H1 (cell line): Measurements from ENCODE around the gene ZFAND6. TPM values are rescaled to one million over a fixed set of nuclear protein-coding genes. Genes with fewer than 3 reads are reported as not detected.

Source experiments
- CTCF ChIA-PET: fragments of 300-600 bp; sonication (Branson Sonifier 250); formaldehyde crosslinking; loops from one replicate; lab custom pipeline; 2021; ENCODE audit not compliant: partially characterized antibody; lab: Charles Lee
- POLR2A ChIA-PET: fragments of 300-600 bp; sonication (Branson Sonifier 250); formaldehyde crosslinking; loops from one replicate; lab custom pipeline; 2021; ENCODE audit warnings: inconsistent platforms; ENCODE audit not compliant: partially characterized antibody; lab: Charles Lee
- DNase-seq, 2 experiments: peaks; one replicate each; pipeline versions ENCODE4 v3.0.0 to v3.0.0-alpha.2; 2010 to 2022; ENCODE audit warnings: low spot score in 2 of 2, low read depth in 1 of 2, mixed read lengths in 1 of 2
- FAIRE-seq: peaks from 2 replicates; lab custom pipeline; 2011; peaks lifted over from hg19 to GRCh38; lab: Jason Lieb, UNC
- H2AFZ ChIP-seq: 2 replicates; pipeline ENCODE4 v1.8.1; 2012; ENCODE audit warnings: low read length, inconsistent platforms
- H2AK5ac ChIP-seq: 2 replicates; pipeline ENCODE4 v1.6.1; 2013; ENCODE audit warnings: low read depth, low read length
- H2BK120ac ChIP-seq: replicated peaks from 2 replicates; pipeline ENCODE3; 2013; ENCODE audit warnings: low read depth, low read length, inconsistent platforms
- H2BK12ac ChIP-seq: 2 replicates; pipeline ENCODE4 v1.6.1; 2013; ENCODE audit warnings: low read depth, low read length
- H2BK15ac ChIP-seq: 2 replicates; pipeline ENCODE4 v1.6.1; 2013; ENCODE audit warnings: low read length
- H2BK20ac ChIP-seq: 2 replicates; pipeline ENCODE4 v1.6.1; 2013; ENCODE audit warnings: low read length
- H2BK5ac ChIP-seq: 2 replicates; pipeline ENCODE4 v1.6.1; 2013; ENCODE audit warnings: low read depth, low read length
- H3K14ac ChIP-seq: 2 replicates; pipeline ENCODE4 v1.6.1; 2013; ENCODE audit warnings: inconsistent platforms; ENCODE audit not compliant: insufficient read length
- H3K18ac ChIP-seq: 2 replicates; pipeline ENCODE4 v1.6.1; 2013; ENCODE audit warnings: low read length; ENCODE audit errors: extremely low read depth
- H3K23ac ChIP-seq: 2 replicates; pipeline ENCODE4 v1.6.1; 2013; ENCODE audit warnings: inconsistent platforms; ENCODE audit not compliant: insufficient read length
- H3K23me2 ChIP-seq: 2 replicates; pipeline ENCODE4 v1.6.1; 2013; ENCODE audit warnings: low read depth, low read length
- H3K27ac ChIP-seq: 2 replicates; pipeline ENCODE4 v1.6.1; 2011; ENCODE audit warnings: low read depth, low read length, inconsistent platforms
- H3K27me3 ChIP-seq, 4 experiments: replicated peaks in 1 of 4; 1 replicate in 1 of 4; 2 replicates in 3 of 4; pipeline versions ENCODE4 v1.6.1 to v1.8.1; 2011 to 2013; ENCODE audit warnings: low read length in 3 of 4, mild to moderate bottlenecking in 3 of 4, inconsistent platforms in 2 of 4, mixed read lengths in 2 of 4, moderate library complexity in 1 of 4; ENCODE audit not compliant: control insufficient read depth in 3 of 4, insufficient read depth in 3 of 4; ENCODE audit errors: extremely low read depth in 1 of 4
- H3K36me3 ChIP-seq, 4 experiments: 2 replicates each; pipeline versions ENCODE4 v1.6.1 to v1.8.1; 2011 to 2013; ENCODE audit warnings: mild to moderate bottlenecking in 4 of 4, low read length in 3 of 4, moderate library complexity in 2 of 4, control low read depth in 1 of 4, inconsistent platforms in 1 of 4; ENCODE audit not compliant: insufficient read depth in 4 of 4, control insufficient read depth in 2 of 4
- H3K4ac ChIP-seq: replicated peaks from 2 replicates; pipeline ENCODE3; 2013; ENCODE audit warnings: low read length, low read depth, mixed read lengths, inconsistent platforms; ENCODE audit not compliant: insufficient read length
- H3K4me1 ChIP-seq, 4 experiments: replicated peaks in 1 of 4; 1 replicate in 1 of 4; 2 replicates in 3 of 4; pipeline versions ENCODE4 v1.6.1 to v1.8.1; 2011 to 2013; ENCODE audit warnings: low read length in 3 of 4, inconsistent platforms in 2 of 4, mixed read lengths in 1 of 4; ENCODE audit not compliant: insufficient read depth in 4 of 4, control insufficient read depth in 3 of 4
- H3K4me2 ChIP-seq, 2 experiments: 2 replicates each; pipeline versions ENCODE4 v1.6.1 to v1.8.1; 2011 to 2013; ENCODE audit warnings: low read depth in 2 of 2, low read length in 2 of 2, control low read depth in 1 of 2, inconsistent platforms in 1 of 2, mild to moderate bottlenecking in 1 of 2; ENCODE audit not compliant: insufficient read depth in 1 of 2
- H3K4me3 ChIP-seq, 4 experiments: fragments of 200-600, 300-600 bp in 1 of 4; sonication (generic), shearing (Covaris generic), sonication (Bioruptor Twin) in 1 of 4; 2 replicates each; pipeline versions ENCODE4 v1.5.1 to v1.8.1; 2011 to 2016; ENCODE audit warnings: low read length in 4 of 4, low read depth in 3 of 4, control low read depth in 2 of 4, inconsistent platforms in 2 of 4, mild to moderate bottlenecking in 2 of 4, mixed read lengths in 1 of 4, moderate library complexity in 1 of 4; ENCODE audit not compliant: insufficient read depth in 2 of 4; ENCODE audit errors: extremely low read depth in 1 of 4
- H3K56ac ChIP-seq: replicated peaks from 2 replicates; pipeline ENCODE3; 2013; ENCODE audit warnings: low read depth, mild to moderate bottlenecking, mixed read lengths, low read length, inconsistent platforms; ENCODE audit not compliant: insufficient read length
- H3K79me1 ChIP-seq: 2 replicates; pipeline ENCODE4 v1.6.1; 2013; ENCODE audit warnings: low read depth, low read length, control low read depth
- H3K79me2 ChIP-seq, 2 experiments: 2 replicates each; pipeline versions ENCODE4 v1.6.1 to v1.8.1; 2012 to 2013; ENCODE audit warnings: low read length in 2 of 2, mild to moderate bottlenecking in 2 of 2, inconsistent platforms in 1 of 2; ENCODE audit not compliant: insufficient read depth in 2 of 2, control insufficient read depth in 1 of 2
- H3K9ac ChIP-seq, 4 experiments: replicated peaks in 1 of 4; 1 replicate in 1 of 4; 2 replicates in 3 of 4; pipeline versions ENCODE4 v1.6.1 to v1.8.1; 2011 to 2013; ENCODE audit warnings: low read depth in 3 of 4, low read length in 3 of 4, control low read depth in 2 of 4, mild to moderate bottlenecking in 2 of 4, moderate library complexity in 2 of 4, inconsistent platforms in 1 of 4; ENCODE audit errors: extremely low read depth in 1 of 4
- H3K9me3 ChIP-seq, 2 experiments: 2 replicates each; pipeline versions ENCODE4 v1.6.1 to v1.8.1; 2012 to 2013; ENCODE audit warnings: mild to moderate bottlenecking in 2 of 2, moderate library complexity in 2 of 2, control low read depth in 1 of 2, inconsistent platforms in 1 of 2, low read depth in 1 of 2, low read length in 1 of 2, mixed read lengths in 1 of 2; ENCODE audit not compliant: insufficient read depth in 2 of 2
- H4K20me1 ChIP-seq, 2 experiments: replicated peaks in 1 of 2; 2 replicates each; pipeline versions ENCODE3 to v1.8.1; 2011 to 2013; ENCODE audit warnings: inconsistent platforms in 2 of 2, low read length in 2 of 2, mild to moderate bottlenecking in 1 of 2; ENCODE audit not compliant: insufficient read depth in 2 of 2, control insufficient read depth in 1 of 2
- H4K5ac ChIP-seq: 2 replicates; pipeline ENCODE4 v1.6.1; 2013; ENCODE audit warnings: low read length, low read depth, mixed read lengths, inconsistent platforms; ENCODE audit not compliant: insufficient read length
- H4K8ac ChIP-seq: 2 replicates; pipeline ENCODE4 v1.8.0; 2013; ENCODE audit warnings: mild to moderate bottlenecking, moderate library complexity, low read length, inconsistent platforms; ENCODE audit not compliant: insufficient read depth; ENCODE audit errors: extremely low read depth
- H4K91ac ChIP-seq: replicated peaks from 2 replicates; pipeline ENCODE3; 2013; ENCODE audit warnings: low read length, mixed read lengths, inconsistent platforms; ENCODE audit not compliant: insufficient read length
- BCL11A ChIP-seq, 2 experiments: IDR thresholded peaks; one replicate each; pipeline ENCODE4 v1.6.1; 2011; ENCODE audit warnings: low read depth in 2 of 2, low read length in 2 of 2, mild to moderate bottlenecking in 2 of 2
- BRCA1 ChIP-seq: IDR thresholded peaks from 2 replicates; pipeline ENCODE4 v1.6.1; 2012; ENCODE audit warnings: low read depth, low read length, improper control_type of control experiment
- CEBPB ChIP-seq: IDR thresholded peaks from 2 replicates; pipeline ENCODE4 v1.6.1; 2012; ENCODE audit warnings: low read depth, low read length
- CREB1 ChIP-seq: IDR thresholded peaks from 2 replicates; pipeline ENCODE4 v1.6.1; 2012; ENCODE audit warnings: inconsistent platforms
- EZH2 ChIP-seq: fragments of 200-600 bp; sonication (generic); IDR thresholded peaks from 2 replicates; pipeline ENCODE4 v1.7.1; 2012; ENCODE audit warnings: low read depth, mild to moderate bottlenecking, moderate library complexity, low read length, inconsistent platforms; ENCODE audit not compliant: severe bottlenecking
- JUN ChIP-seq: IDR thresholded peaks from 2 replicates; pipeline ENCODE4 v1.6.1; 2011; ENCODE audit warnings: low read depth, mild to moderate bottlenecking, improper control_type of control experiment, low read length
- POLR2AphosphoS5 ChIP-seq: IDR thresholded peaks from 2 replicates; pipeline ENCODE4 v1.6.1; 2011; ENCODE audit warnings: low read depth, low read length
- POU5F1 ChIP-seq: IDR thresholded peaks from 2 replicates; pipeline ENCODE4 v1.6.1; 2011; ENCODE audit warnings: low read depth, mild to moderate bottlenecking, low read length, moderate library complexity
- RBBP5 ChIP-seq: IDR thresholded peaks from 2 replicates; pipeline ENCODE4 v1.7.1; 2012; ENCODE audit warnings: low read depth, mild to moderate bottlenecking, inconsistent platforms, low read length, moderate library complexity, borderline replicate concordance
- RXRA ChIP-seq: IDR thresholded peaks from 2 replicates; pipeline ENCODE4 v1.6.1; 2011; ENCODE audit warnings: low read depth, mild to moderate bottlenecking, low read length, moderate library complexity; ENCODE audit not compliant: insufficient read depth
- SAP30 ChIP-seq: fragments of 300-600 bp; sonication (generic); IDR thresholded peaks from 2 replicates; pipeline ENCODE4 v1.7.1; 2012; ENCODE audit warnings: low read length, moderate library complexity, mild to moderate bottlenecking, inconsistent platforms; ENCODE audit not compliant: insufficient read depth, insufficient replicate concordance
- SP2 ChIP-seq: IDR thresholded peaks from 2 replicates; pipeline ENCODE4 v1.6.1; 2012; ENCODE audit warnings: mild to moderate bottlenecking, low read length, inconsistent platforms
- TAF1 ChIP-seq: IDR thresholded peaks from 2 replicates; pipeline ENCODE4 v1.6.1; 2011; ENCODE audit warnings: mild to moderate bottlenecking, low read depth, low read length
- TAF7 ChIP-seq: optimal IDR thresholded peaks from 2 replicates; pipeline ENCODE3; 2011; ENCODE audit warnings: low read depth, mild to moderate bottlenecking, inconsistent platforms, low read length, moderate library complexity, borderline replicate concordance
- TEAD4 ChIP-seq: IDR thresholded peaks from 2 replicates; pipeline ENCODE4 v1.6.1; 2012; ENCODE audit warnings: low read depth, low read length, inconsistent platforms, mixed read lengths
- ZNF274 ChIP-seq: IDR thresholded peaks from 2 replicates; pipeline ENCODE4 v1.7.0; 2012; ENCODE audit warnings: low read length, borderline replicate concordance; ENCODE audit errors: extremely low read depth
- WGBS, 2 experiments: shearing (Covaris generic) in 1 of 2; methylation state at CpG; one replicate each; pipeline versions ENCODE4 v1.1.6 to v1.1.7; 2013 to 2015; ENCODE audit warnings: low lambda C conversion rate in 2 of 2, mixed read lengths in 2 of 2, inconsistent platforms in 1 of 2, low coverage in 1 of 2, missing lambda C conversion rate in 1 of 2; ENCODE audit not compliant: insufficient replicate concordance in 2 of 2, insufficient coverage in 1 of 2, insufficient read length in 1 of 2; ENCODE audit errors: extremely low coverage in 1 of 2, missing lambda C conversion rate in 1 of 2; 5-methylcytosine and 5-hydroxymethylcytosine counted together
- polyA plus RNA-seq, 7 experiments: library from polyadenylated mRNA; depleted of rRNA in 3 of 7; stranded (reverse) in 5 of 7; unstranded in 2 of 7; fragments of >200 nt in 5 of 7; fragments of 200-250 nt in 2 of 7; gene quantifications; 1 replicate in 5 of 7; 2 replicates in 1 of 7; 4 replicates in 1 of 7; pipeline versions ENCODE4 v1.2.1 to v1.2.3, GENCODE V29; 2011 to 2013; ENCODE audit warnings: missing spikeins in 2 of 7, mixed read lengths in 2 of 7
- total RNA-seq: library from RNA; stranded (reverse); fragmentation: NEBNext Ultra II Directional; extraction: Animal tissue kit (Norgen Biotek cat#: 25700); gene quantifications from 2 replicates; pipeline ENCODE4 v1.2.1, GENCODE V29; 2021

The ZFAND6 gene
- total and polyA plus RNA-seq, 2 of the 8 experiments (the other 6 are each of a cell fraction or from before 2014, with no cell fraction given) = 136 to 237 TPM

GRCh38 chr15:80099241-80099640 lies 39.8 kb downstream of the ZFAND6 start:
- DNase-seq = no peak
- Histone ChIP-seq H3K4me1 (no peaks in the 10 kb centered on the region; a peak in 1 of 7 replicates), H3K4me3 (no peak overlapping the region), H4K91ac (no peak overlapping the region), H3K23ac (no peak overlapping the region), H3K27ac (no peak overlapping the region), H3K79me2 (peaks cover 0 to 95% of the 10 kb centered on the region in 2 experiments; a peak in 3 of 4 replicates), H3K18ac (no peak overlapping the region), H2BK20ac (no peak overlapping the region), H2BK5ac (no peak overlapping the region), H3K9ac (no peak overlapping the region), H4K5ac (no peak overlapping the region), H2AFZ (no peak overlapping the region), H4K8ac (no peak overlapping the region), H3K56ac (no peak overlapping the region), H3K4me2 (no peak overlapping the region), H2BK12ac (no peak overlapping the region), H3K36me3 (no peaks in the 10 kb centered on the region; a peak in 1 of 8 replicates), H4K20me1 (peaks cover 3 to 4% of the 10 kb centered on the region in 2 experiments), H2BK15ac (no peak overlapping the region), H2AK5ac (no peak overlapping the region), H3K9me3 (no peaks in the 10 kb centered on the region), H2BK120ac (no peak overlapping the region), H3K23me2 (no peaks in the 10 kb centered on the region), H3K14ac (no peak overlapping the region), H3K4ac (no peak overlapping the region), H3K27me3 (no peaks in the 10 kb centered on the region), H3K79me1 (no peaks in the 10 kb centered on the region; the same call in none of the 2 replicates)
- ChIA-PET POLR2A (no interaction called here), CTCF (interaction anchor here (1.2 to 1.8 kb wide), 2 partner anchors 13 to 37 kb away, joined by 3 to 5 read pairs; no protein-coding TSS in a partner anchor)
- no peak for FAIRE-seq
- WGBS, 2 experiments = 85% methylated on average over 2 of the region's 3 CpGs; no CpG with 5 or more reads in 1 of the 2 experiments
- TF ChIP-seq ZNF274 (no peak), POU5F1 (no peak), SP2 (no peak), SAP30 (no peak), TEAD4 (no peak), TAF7 (no peak), JUN (no peak), RXRA (no peak), CEBPB (no peak), EZH2 (no peak), RBBP5 (no peak), TAF1 (no peak), CREB1 (no peak), POLR2AphosphoS5 (no peak), BCL11A (IDR thresholded peaks at IDR 0.05; ENCODE audit: low read depth in 2 of 2, low read length in 2 of 2) (no peak), BRCA1 (no peak)
